ENCODE measurements around the gene VGLL4. TPM values are rescaled to one million over a fixed set of nuclear protein-coding genes. Genes with fewer than 3 reads are reported as not detected.

VGLL4 gene
- 31.0 to 35.1 TPM (median 31.5 TPM) in 5 replicates for total RNA-seq (2022; extraction: Qiagen RNA extraction; ENCODE audit: low read depth)

GRCh38 chr3:11643605-11644087 is at the start of gene VGLL4:
VGLL4 (minus strand) TSS chr3:11643915; CDS start chr3:11643518, 397 bp downstream.

Other genes starting within 250 kb of the VGLL4 start
- 16.5 to 30.3 TPM (median 27.6 TPM) in 5 replicates for gene TAMM41, start 203.0 kb upstream of the VGLL4 start, total RNA-seq (2022; extraction: Qiagen RNA extraction; ENCODE audit: low read depth)

Measured in A549 treated with DMSO at 1 μM for 4 hours (cell line).